IMR-90 (cell line): ENCODE results near the gene QRFP. TPM values are rescaled to one million over a fixed set of nuclear protein-coding genes. Genes with fewer than 3 reads are reported as not detected.

Experiments
- ATAC-seq: fragments of 200-7000 bp; cut with Tn5 transposase; 2 replicates; pipeline ENCODE4 v1.9.1; 2020; ENCODE audit warnings: low read depth, mild to moderate bottlenecking, moderate library complexity
- BruUV-seq: library from RNA; stranded (reverse); fragments of 400-500 nt; replicated peaks from 2 replicates; lab custom pipeline; 2021; lab: Mats Ljungman, UMichigan
- CTCF ChIA-PET: fragments of 300-600 bp; formaldehyde crosslinking; extraction: SDS; loops from one replicate; lab custom pipeline; 2021; ENCODE audit warnings: antibody characterized with exemption; lab: Yijun Ruan, JAX
- POLR2A ChIA-PET: fragments of 300-600 bp; sonication (Branson Sonifier 250); formaldehyde crosslinking; loops from one replicate; lab custom pipeline; 2022; ENCODE audit warnings: antibody characterized with exemption; ENCODE audit not compliant: unreplicated experiment; lab: Charles Lee
- DNase-seq: peaks from one replicate; pipeline ENCODE4 v3.0.0; 2013
- H2AFZ ChIP-seq: replicated peaks from 2 replicates; pipeline ENCODE3; 2013; ENCODE audit warnings: low read length, mild to moderate bottlenecking; ENCODE audit not compliant: poor library complexity
- H2AK5ac ChIP-seq: 2 replicates; pipeline ENCODE4 v1.6.1; 2013; ENCODE audit warnings: low read depth, low read length, inconsistent platforms
- H2AK9ac ChIP-seq: replicated peaks from 2 replicates; pipeline ENCODE3; 2013; ENCODE audit warnings: mild to moderate bottlenecking, low read depth, low read length, moderate library complexity; ENCODE audit not compliant: poor library complexity
- H2BK120ac ChIP-seq: 2 replicates; pipeline ENCODE4 v1.6.1; 2013; ENCODE audit warnings: low read depth, low read length, inconsistent platforms
- H2BK15ac ChIP-seq: 3 replicates; pipeline ENCODE4 v1.6.1; 2013; ENCODE audit warnings: low read depth, low read length, inconsistent platforms
- H2BK20ac ChIP-seq: 2 replicates; pipeline ENCODE4 v1.6.1; 2013; ENCODE audit warnings: low read depth, mild to moderate bottlenecking, inconsistent platforms, low read length, moderate library complexity
- H2BK5ac ChIP-seq: 2 replicates; pipeline ENCODE4 v1.6.1; 2013; ENCODE audit warnings: mild to moderate bottlenecking, low read depth, low read length, inconsistent platforms; ENCODE audit not compliant: poor library complexity, severe bottlenecking
- H3K14ac ChIP-seq: replicated peaks from 2 replicates; pipeline ENCODE4 v1.6.1; 2013; ENCODE audit warnings: low read depth, low read length, inconsistent platforms
- H3K18ac ChIP-seq: 2 replicates; pipeline ENCODE4 v1.6.1; 2013; ENCODE audit warnings: low read depth, low read length, control low read depth
- H3K23ac ChIP-seq: 2 replicates; pipeline ENCODE4 v1.6.1; 2013; ENCODE audit warnings: low read depth, low read length, inconsistent platforms
- H3K27ac ChIP-seq: 2 replicates; pipeline ENCODE4 v1.5.1; 2013; ENCODE audit warnings: mild to moderate bottlenecking, control low read depth, low read length; ENCODE audit not compliant: insufficient read depth
- H3K27me3 ChIP-seq: 2 replicates; pipeline ENCODE4 v1.6.1; 2013; ENCODE audit warnings: low read length; ENCODE audit not compliant: control insufficient read depth, insufficient read depth
- H3K36me3 ChIP-seq: 2 replicates; pipeline ENCODE4 v1.6.1; 2013; ENCODE audit warnings: low read length, mixed read lengths; ENCODE audit not compliant: control insufficient read depth, insufficient read depth
- H3K4ac ChIP-seq: 2 replicates; pipeline ENCODE4 v1.6.1; 2013; ENCODE audit warnings: low read depth, low read length, inconsistent platforms
- H3K4me1 ChIP-seq: 2 replicates; pipeline ENCODE4 v1.6.1; 2013; ENCODE audit warnings: low read length, mixed read lengths; ENCODE audit not compliant: control insufficient read depth, insufficient read depth
- H3K4me2 ChIP-seq: 2 replicates; pipeline ENCODE4 v1.6.1; 2013; ENCODE audit warnings: low read depth, mild to moderate bottlenecking, control low read depth, low read length, moderate library complexity
- H3K4me3 ChIP-seq: 2 replicates; pipeline ENCODE4 v1.5.1; 2013; ENCODE audit warnings: low read depth, mild to moderate bottlenecking, control low read depth, low read length, moderate library complexity; ENCODE audit not compliant: insufficient read depth
- H3K56ac ChIP-seq: 2 replicates; pipeline ENCODE4 v1.6.1; 2013; ENCODE audit warnings: low read length, inconsistent platforms; ENCODE audit not compliant: insufficient read depth; ENCODE audit errors: extremely low read depth
- H3K79me1 ChIP-seq, 2 experiments: 2 replicates each; pipeline ENCODE4 v1.6.1; 2013; ENCODE audit warnings: low read length in 2 of 2, inconsistent platforms in 1 of 2, low read depth in 1 of 2
- H3K9ac ChIP-seq: 2 replicates; pipeline ENCODE4 v1.6.1; 2013; ENCODE audit warnings: low read depth, low read length, control low read depth
- H3K9me1 ChIP-seq: 2 replicates; pipeline ENCODE4 v1.6.1; 2013; ENCODE audit warnings: low read length, inconsistent platforms; ENCODE audit not compliant: insufficient read depth
- H3K9me3 ChIP-seq: 2 replicates; pipeline ENCODE4 v1.6.1; 2013; ENCODE audit warnings: low read length; ENCODE audit not compliant: control insufficient read depth, insufficient read depth
- H4K20me1 ChIP-seq: 2 replicates; pipeline ENCODE4 v1.6.1; 2013; ENCODE audit warnings: low read length, inconsistent platforms; ENCODE audit not compliant: insufficient read depth
- H4K5ac ChIP-seq: 2 replicates; pipeline ENCODE4 v1.6.1; 2013; ENCODE audit warnings: mild to moderate bottlenecking, low read depth, low read length, control low read depth
- H4K8ac ChIP-seq, 2 experiments: 2 replicates each; pipeline ENCODE4 v1.6.1; 2013; ENCODE audit warnings: low read depth in 2 of 2, low read length in 2 of 2, control low read depth in 1 of 2, inconsistent platforms in 1 of 2
- H4K91ac ChIP-seq: 2 replicates; pipeline ENCODE4 v1.6.1; 2013; ENCODE audit warnings: low read depth, low read length, inconsistent platforms; ENCODE audit not compliant: insufficient read depth
- BHLHE40 ChIP-seq: fragments of 150-350 bp; IDR thresholded peaks from 2 replicates; pipeline ENCODE4 v1.6.1; 2016; ENCODE audit warnings: mild to moderate bottlenecking, low read depth, low read length
- CEBPB ChIP-seq: IDR thresholded peaks from 2 replicates; pipeline ENCODE4 v1.6.1; 2012; ENCODE audit warnings: low read depth, low read length, improper control_type of control experiment
- CTCF ChIP-seq: conservative IDR thresholded peaks from 2 replicates; pipeline ENCODE4 v1.5.1; 2012; ENCODE audit warnings: mild to moderate bottlenecking, low read depth, low read length, improper control_type of control experiment
- ELK1 ChIP-seq: fragments of 150-350 bp; IDR thresholded peaks from 2 replicates; pipeline ENCODE4 v1.6.1; 2016; ENCODE audit warnings: low read depth, mild to moderate bottlenecking, low read length, moderate library complexity, borderline replicate concordance
- MAFK ChIP-seq: IDR thresholded peaks from 2 replicates; pipeline ENCODE4 v1.6.1; 2012; ENCODE audit warnings: low read depth, low read length, improper control_type of control experiment
- MAZ ChIP-seq: IDR thresholded peaks from 2 replicates; pipeline ENCODE4 v1.6.1; 2012; ENCODE audit warnings: low read depth, mild to moderate bottlenecking, low read length, improper control_type of control experiment, moderate library complexity, borderline replicate concordance
- NFE2L2 ChIP-seq: fragments of 150-350 bp; IDR thresholded peaks from 2 replicates; pipeline ENCODE4 v1.6.1; 2016; ENCODE audit warnings: low read depth, mild to moderate bottlenecking, low read length
- POLR2A ChIP-seq: IDR thresholded peaks from 2 replicates; pipeline ENCODE4 v1.6.1; 2012; ENCODE audit warnings: mild to moderate bottlenecking, low read depth, low read length
- RCOR1 ChIP-seq: IDR thresholded peaks from 2 replicates; pipeline ENCODE4 v1.6.1; 2012; ENCODE audit warnings: mild to moderate bottlenecking, low read length, improper control_type of control experiment; ENCODE audit not compliant: insufficient replicate concordance
- RFX5 ChIP-seq: IDR thresholded peaks from 2 replicates; pipeline ENCODE4 v1.8.0; 2012; ENCODE audit warnings: low read depth, mild to moderate bottlenecking, low read length, moderate library complexity
- SMC3 ChIP-seq: fragments of 150-350 bp; IDR thresholded peaks from 2 replicates; pipeline ENCODE4 v1.6.1; 2016; ENCODE audit warnings: low read depth, mild to moderate bottlenecking, antibody characterized with exemption, low read length, moderate library complexity
- USF2 ChIP-seq: fragments of 150-350 bp; IDR thresholded peaks from 2 replicates; pipeline ENCODE4 v1.6.1; 2017; ENCODE audit warnings: mild to moderate bottlenecking, antibody characterized with exemption, low read length, low read depth
- WGBS, 2 experiments: methylation state at CpG; one replicate each; pipeline versions ENCODE4 v1.1.5 to v1.1.7; 2013; ENCODE audit warnings: missing lambda C conversion rate in 2 of 2; ENCODE audit not compliant: insufficient read length in 1 of 2; ENCODE audit errors: extremely low coverage in 2 of 2; 5-methylcytosine and 5-hydroxymethylcytosine counted together
- dilution Hi-C: fragments of 300-500 bp; cut with HindIII; formaldehyde crosslinking; loops from one replicate; pipeline ENCODE4 v1.14.3; 2018; ENCODE audit warnings: low sequenced_read_pairs; ENCODE audit not compliant: unreplicated experiment
- in situ Hi-C: fragments of 300-500 bp; cut with MboI; formaldehyde crosslinking; loops from 3 replicates; pipeline ENCODE4 v1.14.3; 2019; ENCODE audit warnings: low sequenced_read_pairs, inconsistent platforms, mixed read lengths
- intact Hi-C: fragments of 100-400 bp; cut with micrococcal nuclease; formaldehyde crosslinking; loops from 2 replicates; pipeline ENCODE4 v1.10.0; 2022
- polyA plus RNA-seq, 3 experiments: library from polyadenylated mRNA; depleted of rRNA; stranded (reverse); fragments of >200 nt; gene quantifications; 2 replicates each; pipeline ENCODE4 v1.2.3, GENCODE V29; 2012; ENCODE audit warnings: low replicate concordance in 1 of 3
- total RNA-seq: library from RNA; depleted of rRNA; stranded (reverse); fragments of >200 nt; gene quantifications from 2 replicates; pipeline ENCODE4 v1.2.3, GENCODE V29; 2012

QRFP gene
- total and polyA plus RNA-seq, 2 of the 4 experiments (the other 2 are of a cell fraction) = not detected

- dilution Hi-C loops = no loop called here
- Histone ChIP-seq H3K27me3 (peaks cover 23% of the 10 kb centered on the region; the same call in 1 of the 2 replicates), H3K4me1 (peaks cover 25% of the 10 kb centered on the region), H2BK20ac (no peak overlapping the region), H3K9me3 (no peaks in the 10 kb centered on the region), H3K56ac (0 out of 2 replicates have a peak overlapping the region, but pooled peaks have one; percentile 29), H2BK120ac (peak overlapping the region; percentile 89), H4K5ac (no peak overlapping the region), H2BK5ac (peak overlapping the region; percentile 69), H2AFZ (peak overlapping the region; percentile 89), H4K8ac (peak overlapping the region in 1 of 2 experiments; percentile 90; a peak in 3 of 4 replicates), H3K9me1 (peaks cover 7% of the 10 kb centered on the region; the same call in 1 of the 2 replicates), H2AK9ac (peak overlapping the region; percentile 82), H3K23ac (peak overlapping the region; percentile 45; the same call in 1 of the 2 replicates), H3K4ac (peak overlapping the region; percentile 92), H3K4me2 (peak overlapping the region; percentile 56), H3K9ac (peak overlapping the region; percentile 18; the same call in 1 of the 2 replicates), H4K20me1 (peaks cover 10% of the 10 kb centered on the region; the same call in 1 of the 2 replicates), H3K27ac (no peak overlapping the region), H3K79me1 (0 out of 4 replicates have a peak, but pooled peaks cover 0 to 3% of the 10 kb centered on the region in 2 experiments), H3K36me3 (no peaks in the 10 kb centered on the region), H2BK15ac (peak overlapping the region; percentile 72; the same call in 1 of the 3 replicates), H2AK5ac (peak overlapping the region; percentile 87), H3K18ac (no peak overlapping the region), H3K14ac (0 out of 2 replicates have a peak overlapping the region, but pooled peaks have one; percentile 18), H3K4me3 (peak overlapping the region; percentile 86; the same call in 1 of the 2 replicates), H4K91ac (peak overlapping the region; percentile 87)
- intact Hi-C loops = loop anchor here (5.0 kb wide), 3 partner anchors 45 to 235 kb away; no protein-coding TSS in a partner anchor
- ChIA-PET POLR2A (interaction anchor here (0.9 kb wide), 1 partner anchor 9 kb away, joined by 3 read pairs; no protein-coding TSS in a partner anchor), CTCF (interaction anchor here (0.8 kb wide), 1 partner anchor 67 kb away, joined by 4 read pairs; no protein-coding TSS in a partner anchor)
- WGBS, 2 experiments = 77% methylated on average over 11 of the region's 23 CpGs; no CpG with 5 or more reads in 1 of the 2 experiments
- in situ Hi-C loops = no loop called here
- DNase-seq (no peak), ATAC-seq (no peak)
- no TSS peak for BruUV-seq
- TF ChIP-seq NFE2L2 (no peak), SMC3 (no peak), MAZ (no peak), BHLHE40 (no peak), ELK1 (no peak), CEBPB (no peak), USF2 (no peak), POLR2A (no peak), RFX5 (no peak), RCOR1 (no peak), MAFK (no peak), CTCF (no peak)
Observed at GRCh38 chr9:130937146-130938076, 40.8 kb upstream of the QRFP start.
